ENCODE data around the gene ST3GAL3.

ST3GAL3 gene

DNA sequence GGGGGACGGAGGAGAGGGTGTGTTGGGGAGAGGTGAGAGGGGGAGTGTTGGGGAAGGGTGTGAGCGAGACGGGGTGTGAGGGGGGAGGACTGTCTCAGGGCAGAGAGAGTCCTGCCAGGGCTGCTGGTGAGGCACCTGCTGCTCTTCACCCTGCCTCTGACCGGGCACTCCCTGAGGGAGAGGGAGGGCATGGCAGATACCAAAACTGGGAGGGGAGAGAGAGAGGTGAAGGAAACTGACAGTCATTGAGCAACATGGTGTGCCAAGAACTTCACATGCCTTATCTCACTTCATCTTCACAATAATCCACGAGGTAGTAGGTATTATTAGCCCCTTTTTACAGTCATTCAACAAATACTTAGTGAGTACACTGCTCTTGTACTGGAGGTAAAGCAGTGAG lies 164.9 kb downstream of the ST3GAL3 start:
- DNase-seq (ENCODE audit: extremely low read depth, low read depth): no peak
- TF ChIP-seq, protein P1, sequence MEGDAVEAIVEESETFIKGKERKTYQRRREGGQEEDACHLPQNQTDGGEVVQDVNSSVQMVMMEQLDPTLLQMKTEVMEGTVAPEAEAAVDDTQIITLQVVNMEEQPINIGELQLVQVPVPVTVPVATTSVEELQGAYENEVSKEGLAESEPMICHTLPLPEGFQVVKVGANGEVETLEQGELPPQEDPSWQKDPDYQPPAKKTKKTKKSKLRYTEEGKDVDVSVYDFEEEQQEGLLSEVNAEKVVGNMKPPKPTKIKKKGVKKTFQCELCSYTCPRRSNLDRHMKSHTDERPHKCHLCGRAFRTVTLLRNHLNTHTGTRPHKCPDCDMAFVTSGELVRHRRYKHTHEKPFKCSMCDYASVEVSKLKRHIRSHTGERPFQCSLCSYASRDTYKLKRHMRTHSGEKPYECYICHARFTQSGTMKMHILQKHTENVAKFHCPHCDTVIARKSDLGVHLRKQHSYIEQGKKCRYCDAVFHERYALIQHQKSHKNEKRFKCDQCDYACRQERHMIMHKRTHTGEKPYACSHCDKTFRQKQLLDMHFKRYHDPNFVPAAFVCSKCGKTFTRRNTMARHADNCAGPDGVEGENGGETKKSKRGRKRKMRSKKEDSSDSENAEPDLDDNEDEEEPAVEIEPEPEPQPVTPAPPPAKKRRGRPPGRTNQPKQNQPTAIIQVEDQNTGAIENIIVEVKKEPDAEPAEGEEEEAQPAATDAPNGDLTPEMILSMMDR (IDR thresholded peaks at IDR 0.05; ENCODE audit: low read depth, low read length): no peak

DNA sequence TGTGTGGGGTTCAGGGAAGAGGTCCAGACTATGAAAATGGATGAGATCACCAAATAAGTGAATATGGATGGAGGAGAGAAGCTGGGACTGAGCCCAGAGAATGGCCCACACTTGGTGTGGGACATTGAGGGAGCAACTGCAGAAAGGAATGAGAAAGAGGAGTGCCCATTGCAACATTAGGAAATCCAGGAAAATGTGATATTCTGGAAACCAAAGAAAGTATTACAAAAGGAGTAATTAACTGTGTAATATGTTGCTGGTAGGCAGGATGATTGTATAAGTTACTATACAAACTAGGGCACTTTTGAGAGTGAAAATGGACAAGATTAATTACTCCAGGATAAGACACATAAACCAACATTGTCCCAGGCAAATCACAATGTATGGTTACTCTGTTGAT lies 166.5 kb downstream of the ST3GAL3 start:
- TF ChIP-seq, protein P1 (IDR thresholded peaks at IDR 0.05; ENCODE audit: low read depth, low read length): no peak
- DNase-seq (ENCODE audit: extremely low read depth, low read depth): no peak

DNA sequence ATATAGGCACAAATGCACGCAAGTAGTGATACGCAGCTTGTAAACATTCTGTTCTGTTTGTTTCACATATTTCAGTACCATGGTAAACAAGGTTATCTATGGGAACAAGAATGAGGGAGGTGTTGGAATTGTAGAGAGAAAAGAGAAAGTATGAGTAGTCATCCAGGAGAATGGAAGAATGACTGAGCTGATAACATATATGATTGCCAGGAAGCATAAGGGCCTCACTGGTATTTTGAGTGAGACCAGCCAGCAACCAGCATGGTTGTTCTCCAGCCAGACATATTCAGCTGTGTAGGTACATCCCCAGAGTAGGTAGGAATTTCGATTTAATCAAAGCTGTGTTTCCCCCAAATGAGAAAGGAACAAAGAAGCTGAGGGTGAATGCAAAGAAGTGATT lies 167.4 kb downstream of the ST3GAL3 start:
- DNase-seq (ENCODE audit: extremely low read depth, low read depth): no peak

GRCh38 chr1:43875331-43875730 lies 168.0 kb downstream of the ST3GAL3 start:
- TF ChIP-seq, protein P1 (IDR thresholded peaks at IDR 0.05; ENCODE audit: low read depth, low read length): no peak
- DNase-seq (ENCODE audit: extremely low read depth, low read depth): no peak

More for the DNA sequence above, 167.4 kb downstream of the ST3GAL3 start:
- TF ChIP-seq, protein P1 (IDR thresholded peaks at IDR 0.05; ENCODE audit: low read depth, low read length): no peak

DNA sequence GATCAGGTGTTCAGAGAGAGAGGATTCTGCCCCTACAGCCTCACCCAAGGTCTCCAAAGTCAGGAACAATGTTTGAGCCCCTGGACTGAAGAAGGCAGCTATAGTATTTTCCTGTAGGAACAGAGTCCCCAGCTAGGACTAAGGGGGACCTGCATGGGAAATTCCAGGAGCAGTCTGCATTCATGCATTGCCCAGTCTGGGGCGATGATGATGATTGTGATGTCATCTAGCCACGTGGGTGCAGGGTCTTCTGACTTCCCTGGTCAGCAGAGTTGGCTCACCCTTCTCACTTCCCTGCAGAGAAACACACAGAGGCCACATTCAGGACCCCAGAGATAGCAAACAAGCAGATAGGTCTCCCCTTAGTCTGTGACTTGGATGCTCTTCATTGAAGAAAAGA lies 169.8 kb downstream of the ST3GAL3 start:
- DNase-seq (ENCODE audit: extremely low read depth, low read depth): no peak
- TF ChIP-seq, protein P1 (IDR thresholded peaks at IDR 0.05; ENCODE audit: low read depth, low read length): no peak

DNA sequence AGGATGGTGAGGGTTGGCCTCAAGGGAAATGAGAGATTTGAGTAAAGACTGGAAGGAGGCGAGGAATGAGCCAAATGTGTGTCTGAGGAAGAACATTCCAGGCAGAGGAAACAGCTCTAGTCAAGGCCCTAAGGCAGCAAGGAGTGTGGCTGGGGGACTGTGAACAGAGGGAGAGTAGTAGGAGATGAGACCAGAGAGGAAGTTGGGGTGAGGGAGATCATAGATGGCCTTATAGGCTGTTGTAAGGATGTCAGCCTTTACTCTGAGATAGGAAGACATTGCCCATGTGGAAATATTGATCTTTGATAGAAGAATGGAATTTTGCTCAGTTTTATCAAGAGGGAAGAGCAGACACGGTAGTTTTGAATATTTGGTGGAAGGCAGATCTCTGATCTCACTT lies 171.1 kb downstream of the ST3GAL3 start:
- TF ChIP-seq, protein P1 (IDR thresholded peaks at IDR 0.05; ENCODE audit: low read depth, low read length): no peak
- DNase-seq (ENCODE audit: extremely low read depth, low read depth): no peak

- TF ChIP-seq, protein P1 (IDR thresholded peaks at IDR 0.05; ENCODE audit: low read depth, low read length): no peak
- no peak for DNase-seq (ENCODE audit: extremely low read depth, low read depth)
Observed at GRCh38 chr1:43878854-43879253, 171.5 kb downstream of the ST3GAL3 start.

Measured in AG09319 (cell line).